GM18502 (cell line): Measurements from ENCODE around the gene SEMA4B.
"Not testable (repeated sequence)": the region's sequence is repeated elsewhere in the genome, so short reads cannot be mapped to it uniquely, and the experiment has no call there.

ENCODE experiments used
- ATAC-seq: cut with Tn5 transposase; IDR thresholded peaks from one replicate; pipeline ENCODE4 v1.9.1; 2021; ENCODE audit warnings: mild to moderate bottlenecking; ENCODE audit not compliant: unreplicated experiment, poor library complexity

The SEMA4B gene

DNA sequence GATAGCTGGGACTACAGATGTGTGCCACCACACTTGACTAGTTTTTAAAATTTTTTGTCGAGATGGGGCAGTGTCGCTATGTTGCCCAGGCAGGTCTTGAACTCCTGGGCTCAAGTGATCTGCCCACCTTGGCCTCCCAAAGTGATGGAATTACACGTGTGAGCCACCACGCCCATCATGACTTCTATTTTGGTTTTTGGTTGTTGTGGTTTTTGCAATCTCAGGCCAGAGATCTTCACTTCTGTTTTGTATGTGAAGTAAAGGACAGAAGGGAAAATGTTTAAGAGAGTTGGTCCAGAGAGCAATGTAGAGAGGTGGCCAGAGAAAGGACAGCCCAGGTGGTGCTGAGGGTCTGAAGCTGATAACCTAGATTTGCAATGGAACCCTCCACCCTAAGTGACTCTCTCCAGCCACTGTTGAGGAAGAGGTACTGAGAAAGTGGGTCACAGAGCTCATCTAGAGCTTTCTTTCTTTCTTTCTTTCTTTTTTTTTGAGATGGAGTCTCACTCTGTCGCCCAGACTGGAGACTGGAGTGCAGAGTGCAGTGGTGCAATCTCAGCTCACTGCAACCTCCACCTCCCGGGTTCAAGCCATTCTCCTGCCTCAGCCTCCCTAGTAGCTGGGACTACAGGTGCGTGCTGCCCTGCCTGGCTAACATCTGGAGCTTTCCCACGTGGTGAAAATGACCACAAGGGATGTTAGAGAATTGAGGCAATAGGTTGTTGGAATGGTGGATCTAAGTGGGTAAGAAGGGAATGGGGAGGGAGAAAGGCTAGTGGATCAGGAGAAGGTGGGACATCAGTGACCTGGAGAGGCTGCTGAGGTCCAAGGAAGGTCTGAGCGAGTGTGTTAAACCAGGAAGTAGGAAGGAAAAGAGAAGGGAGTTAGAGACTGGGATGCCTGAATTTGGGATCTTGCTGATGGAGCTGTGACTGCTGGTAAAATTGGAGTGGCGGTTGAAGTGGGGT is 22.4 kb upstream of the SEMA4B start:
- no peak for ATAC-seq

DNA sequence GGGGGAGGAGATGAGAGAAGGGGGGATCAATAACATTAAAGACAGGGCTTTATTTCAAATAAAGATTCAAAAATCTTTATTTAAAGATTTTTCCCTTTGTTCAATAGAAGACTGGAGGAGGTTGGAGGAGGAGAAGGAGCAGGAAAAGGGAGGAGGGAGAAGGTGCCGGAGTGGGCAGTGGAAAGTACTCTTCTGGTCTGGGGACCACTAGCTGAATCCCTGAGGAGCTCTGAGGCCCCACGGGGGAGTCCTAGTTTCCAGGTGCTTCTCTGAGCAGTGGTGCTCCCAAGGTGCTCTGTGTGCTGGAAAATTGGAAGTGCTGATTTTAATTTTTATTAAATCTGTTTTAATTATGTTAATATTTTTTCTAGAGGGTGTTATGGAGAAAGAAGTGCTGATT is 19.4 kb upstream of the SEMA4B start:
- no peak for ATAC-seq

DNA sequence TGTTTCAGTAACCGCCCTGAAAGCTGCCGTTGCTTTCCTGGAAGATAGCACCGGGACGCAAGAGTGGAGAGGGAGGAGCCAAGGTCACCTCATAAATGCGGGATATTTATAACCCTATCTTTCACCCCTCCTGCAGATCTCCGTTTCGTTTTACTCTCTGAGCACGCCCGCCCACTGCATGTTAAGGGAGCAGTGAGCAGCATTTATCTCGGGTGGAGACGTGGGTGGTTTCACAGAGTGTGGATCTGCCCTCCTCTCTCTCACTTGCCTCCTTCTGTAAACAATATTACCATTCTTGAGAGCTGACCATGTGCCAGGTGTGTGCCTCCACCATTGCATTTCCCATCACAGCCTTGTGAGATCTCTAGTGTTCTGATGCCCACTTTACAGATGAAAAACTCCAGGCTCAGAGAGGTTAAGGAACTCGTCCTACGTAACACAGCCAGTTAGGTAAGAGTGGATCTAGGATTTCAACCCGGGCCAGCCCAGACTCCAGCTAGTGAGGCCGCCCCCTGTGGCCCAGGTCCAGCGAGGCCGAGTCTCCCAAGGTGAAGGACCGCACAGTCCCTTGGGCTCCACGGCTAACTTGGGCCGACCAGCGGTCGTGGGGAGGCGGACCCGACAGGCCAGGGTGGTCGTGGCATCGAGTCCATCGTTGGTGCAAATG is 16.9 kb upstream of the SEMA4B start:
- ATAC-seq: peak; percentile 55

DNA sequence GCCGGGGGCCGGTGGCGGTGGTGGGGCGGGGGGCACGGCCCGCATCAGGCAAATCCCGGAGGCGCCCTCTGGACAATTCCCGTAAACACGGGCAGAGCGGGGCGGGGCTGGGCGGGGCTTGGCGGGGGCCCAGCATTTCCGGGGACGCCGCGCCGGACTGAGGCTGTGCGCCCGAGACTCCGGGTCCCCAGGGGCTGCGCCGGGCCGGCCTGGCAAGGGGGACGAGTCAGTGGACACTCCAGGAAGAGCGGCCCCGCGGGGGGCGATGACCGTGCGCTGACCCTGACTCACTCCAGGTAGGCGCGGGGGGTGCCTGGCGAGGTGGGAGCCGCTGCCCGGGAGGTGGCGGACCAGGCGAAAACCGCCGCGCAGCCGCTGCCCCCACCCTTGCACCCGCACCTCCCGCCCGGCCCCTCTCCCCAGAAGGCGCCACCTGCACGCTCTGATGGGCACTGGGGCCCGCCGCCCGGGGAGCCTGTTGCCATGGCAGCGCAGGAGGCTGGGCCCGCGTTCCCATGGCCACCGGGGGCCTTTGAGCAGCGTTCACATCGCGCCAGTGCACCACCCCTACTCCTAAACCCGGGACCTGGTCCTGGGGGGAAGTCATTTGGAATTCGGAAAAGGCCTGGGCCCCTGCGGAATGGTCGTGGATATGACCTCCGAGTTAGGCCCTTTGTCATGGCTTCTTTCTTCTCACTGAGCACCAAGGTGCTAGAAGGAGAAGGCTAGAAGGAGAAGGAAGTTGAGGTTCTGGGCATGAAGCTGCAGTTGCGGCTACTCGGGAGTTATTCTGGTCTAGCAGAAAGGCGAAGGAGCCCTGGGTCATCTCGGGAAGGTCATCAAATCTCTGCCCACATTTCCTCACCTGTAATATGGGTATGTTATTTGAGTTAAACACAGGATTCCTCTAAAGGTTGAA is 16.1 kb upstream of the SEMA4B start:
- ATAC-seq: peak; percentile 76

DNA sequence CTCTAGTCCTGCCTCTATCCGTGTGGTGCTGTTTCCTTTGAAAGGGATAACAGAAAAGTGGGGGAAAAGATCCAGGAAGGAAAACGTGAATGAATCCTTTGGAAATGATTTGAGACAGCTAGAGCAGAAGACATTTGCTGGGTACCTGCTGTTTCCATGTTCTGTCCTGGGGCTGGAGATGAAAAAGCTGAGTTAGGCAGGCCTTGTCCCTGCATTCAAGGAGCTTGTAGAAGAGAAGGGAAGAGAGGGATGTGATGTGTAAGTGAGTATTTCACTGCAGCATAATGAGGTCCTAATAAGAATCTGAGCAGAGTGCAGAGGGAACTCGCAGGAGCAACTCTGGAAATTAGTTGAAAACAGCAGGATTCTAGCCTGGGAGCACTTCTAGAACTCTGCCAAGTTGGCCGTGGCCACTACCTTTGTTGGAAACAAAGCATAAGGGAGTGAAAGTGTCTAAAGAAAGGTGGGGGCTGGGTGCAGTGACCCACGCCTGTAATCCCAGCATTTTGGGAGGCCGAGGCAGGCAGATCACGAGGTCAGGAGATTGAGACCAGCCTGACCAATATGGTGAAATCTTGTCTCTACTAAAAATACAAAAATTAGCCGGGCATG is 13.8 kb upstream of the SEMA4B start:
- ATAC-seq: no peak

DNA sequence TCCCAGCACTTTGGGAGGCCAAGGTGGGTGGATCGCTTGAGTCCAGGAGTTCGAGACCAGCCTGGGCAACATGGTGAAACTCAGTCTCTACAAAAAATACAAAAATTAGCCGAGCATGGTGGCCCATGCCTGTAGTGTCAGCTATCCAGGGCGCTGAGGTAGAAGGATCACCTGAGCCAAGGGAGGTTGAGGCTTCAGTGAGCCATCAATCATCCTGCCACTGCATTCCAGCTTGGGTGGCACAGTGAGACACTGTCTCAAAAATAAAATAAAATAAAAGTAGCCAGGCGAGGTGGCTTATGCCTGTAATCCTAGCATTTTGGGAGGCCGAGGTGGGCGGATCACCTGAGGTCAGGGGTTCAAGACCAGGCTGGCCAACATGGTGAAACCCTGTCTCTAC is 13.1 kb upstream of the SEMA4B start:
- not testable (repeated sequence) for ATAC-seq

DNA sequence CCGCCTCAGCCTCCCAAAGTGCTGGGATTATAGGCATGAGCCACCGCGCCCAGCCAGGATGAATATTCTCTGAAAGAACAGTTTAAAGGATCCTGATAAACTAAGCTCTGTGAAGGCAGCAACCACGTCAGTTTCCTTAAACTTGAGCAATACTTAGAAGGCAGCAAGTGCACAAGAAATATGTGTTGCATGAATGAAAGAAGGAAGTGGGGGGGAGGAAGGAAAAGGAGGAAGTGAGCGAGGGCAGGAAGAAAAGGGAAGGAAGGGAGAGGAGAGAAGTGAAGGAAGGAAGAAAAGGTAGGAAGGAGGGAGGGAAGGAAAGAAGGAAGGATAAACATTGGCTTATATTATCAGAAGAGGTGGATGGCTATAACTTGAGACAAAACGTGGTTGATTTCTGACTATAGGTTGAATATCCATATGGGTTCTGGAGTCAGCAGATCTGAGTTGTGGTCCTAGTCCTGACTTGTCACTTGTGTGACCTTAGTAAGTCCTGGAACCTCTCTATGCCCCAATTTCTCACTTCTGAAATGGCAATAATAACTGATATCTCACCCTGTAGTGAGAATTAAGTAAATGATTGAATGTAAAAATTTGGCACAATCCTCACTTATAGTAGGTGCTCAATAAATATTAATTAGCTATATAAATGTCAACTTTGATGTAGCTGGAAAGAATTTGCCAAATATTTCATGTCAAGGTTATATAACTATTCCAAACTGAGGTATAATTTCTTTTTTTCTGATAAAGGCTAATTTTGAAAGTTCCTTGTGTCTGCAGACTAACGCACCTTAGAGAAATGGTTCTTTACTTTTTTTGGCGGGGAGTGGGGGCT is 12.0 kb upstream of the SEMA4B start:
- no peak for ATAC-seq

DNA sequence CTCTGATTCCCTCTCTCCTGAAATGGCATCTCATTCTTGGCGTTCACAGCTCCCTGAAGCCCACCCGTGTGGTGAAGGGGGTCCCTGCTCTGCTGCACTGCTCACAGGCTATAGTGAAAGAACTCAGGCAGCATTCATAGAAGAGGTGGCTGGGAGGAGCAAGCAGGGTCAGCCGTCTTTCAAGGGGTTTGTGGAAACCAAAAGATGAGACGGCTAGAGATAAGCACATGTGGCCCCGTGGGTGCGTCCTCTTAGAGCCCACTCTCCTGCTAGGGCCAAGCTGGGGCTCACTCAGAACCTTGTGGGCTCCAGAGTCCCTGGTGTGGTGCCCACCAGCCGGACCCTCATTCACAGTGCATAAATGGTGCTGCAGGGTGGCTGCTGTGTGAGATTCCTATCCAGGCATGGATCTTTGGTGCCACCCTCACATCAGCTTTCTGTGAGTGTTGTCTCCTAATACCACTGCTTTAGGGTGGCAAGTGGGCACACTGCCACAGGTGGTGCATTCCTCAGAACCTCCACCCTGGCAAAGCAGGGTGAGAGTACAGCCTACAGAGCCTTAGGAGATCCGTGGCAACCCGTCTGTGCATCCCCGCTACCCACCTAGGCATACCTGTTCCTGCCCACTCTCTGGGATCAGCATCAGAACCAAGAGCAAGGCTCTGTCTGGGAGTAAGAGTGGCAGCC is 11.2 kb upstream of the SEMA4B start:
- no peak for ATAC-seq

DNA sequence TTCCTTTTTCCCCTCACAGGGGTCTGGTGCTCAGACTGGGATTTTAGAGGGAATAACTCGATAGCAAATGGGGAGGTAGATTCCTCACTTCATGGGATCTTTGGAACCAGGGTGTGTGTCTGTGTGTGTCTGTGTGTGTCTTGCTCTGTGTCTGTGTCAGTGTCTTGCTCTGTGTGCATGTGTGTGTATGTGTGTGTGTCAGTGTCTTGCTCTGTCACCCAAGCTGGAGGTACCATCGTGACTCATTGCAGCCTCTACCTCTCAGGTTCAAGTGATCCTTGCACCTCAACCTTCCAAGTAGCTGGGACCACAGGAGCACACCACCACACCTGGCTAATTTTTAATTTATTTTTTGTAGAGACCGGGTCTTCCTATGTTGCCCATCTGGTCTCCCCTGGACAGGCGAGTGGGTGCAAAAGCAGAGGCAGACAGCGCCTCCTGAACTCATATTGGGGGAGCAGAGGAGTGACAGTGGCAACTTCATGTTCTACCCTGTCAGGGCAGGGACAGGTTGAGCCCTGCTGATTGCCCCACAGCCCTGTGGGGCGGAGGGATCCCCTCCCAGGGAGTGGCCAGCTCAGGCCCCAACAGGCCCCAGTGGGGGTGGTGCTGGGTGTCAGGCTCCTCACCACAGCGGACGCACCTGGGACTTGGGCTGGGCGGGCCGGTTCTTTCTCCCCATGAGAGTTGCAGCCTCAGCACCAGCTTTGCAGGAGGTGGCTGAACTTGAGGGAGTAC is 10.4 kb upstream of the SEMA4B start:
- ATAC-seq: peak; percentile 55

DNA sequence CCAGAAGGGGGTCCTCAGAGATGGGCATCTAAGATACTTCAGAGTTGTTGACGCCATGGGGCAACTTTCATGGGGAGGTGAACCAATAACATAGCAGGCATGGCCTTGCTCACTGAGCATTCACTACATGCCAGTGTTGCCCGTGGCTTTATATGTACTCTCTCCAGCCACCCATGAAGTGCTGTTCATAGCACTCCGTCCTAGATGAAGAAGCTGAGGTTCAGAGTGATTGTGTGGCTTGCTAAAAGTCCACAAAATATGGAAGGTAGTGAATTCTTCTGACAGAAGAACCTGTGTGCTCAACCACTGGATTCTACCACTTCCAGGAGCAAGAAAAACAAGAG is 9.8 kb upstream of the SEMA4B start:
- peak; percentile 25 for ATAC-seq

DNA sequence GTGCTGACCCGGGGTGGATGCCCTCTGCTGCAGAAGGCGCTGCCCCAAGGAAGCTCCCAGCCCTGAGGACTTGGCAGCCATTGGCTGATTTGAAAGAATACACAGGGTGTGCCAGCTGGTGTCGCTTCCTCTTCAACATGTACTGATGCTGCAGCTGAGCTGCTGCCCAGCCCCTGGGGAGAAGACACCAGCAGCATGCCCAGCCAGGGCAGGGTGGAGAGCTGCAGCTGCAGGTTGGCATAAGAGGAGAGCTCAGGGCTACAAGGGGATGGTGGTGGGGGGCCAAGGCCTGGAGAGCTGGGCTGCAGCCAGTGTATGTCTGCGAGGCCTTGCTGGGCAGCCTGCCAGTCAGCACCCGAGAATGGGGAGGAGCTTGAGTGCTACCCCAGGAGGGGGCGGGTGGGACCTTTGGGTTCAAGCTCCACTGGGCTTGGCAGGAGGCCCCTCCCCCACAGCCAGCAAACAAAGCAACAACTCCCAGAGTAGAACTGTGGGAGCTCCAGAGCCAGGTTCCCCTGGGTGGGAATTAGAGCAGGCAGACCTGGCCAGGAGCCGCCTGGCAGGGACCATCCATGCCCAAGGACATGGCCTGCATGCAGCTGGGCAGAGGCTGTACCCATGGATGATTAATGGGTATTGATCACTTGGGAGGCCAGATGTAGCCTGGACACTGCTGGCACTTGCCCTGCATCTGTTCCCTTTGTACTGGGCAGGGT is 9.2 kb upstream of the SEMA4B start:
- ATAC-seq: peak; percentile 75

DNA sequence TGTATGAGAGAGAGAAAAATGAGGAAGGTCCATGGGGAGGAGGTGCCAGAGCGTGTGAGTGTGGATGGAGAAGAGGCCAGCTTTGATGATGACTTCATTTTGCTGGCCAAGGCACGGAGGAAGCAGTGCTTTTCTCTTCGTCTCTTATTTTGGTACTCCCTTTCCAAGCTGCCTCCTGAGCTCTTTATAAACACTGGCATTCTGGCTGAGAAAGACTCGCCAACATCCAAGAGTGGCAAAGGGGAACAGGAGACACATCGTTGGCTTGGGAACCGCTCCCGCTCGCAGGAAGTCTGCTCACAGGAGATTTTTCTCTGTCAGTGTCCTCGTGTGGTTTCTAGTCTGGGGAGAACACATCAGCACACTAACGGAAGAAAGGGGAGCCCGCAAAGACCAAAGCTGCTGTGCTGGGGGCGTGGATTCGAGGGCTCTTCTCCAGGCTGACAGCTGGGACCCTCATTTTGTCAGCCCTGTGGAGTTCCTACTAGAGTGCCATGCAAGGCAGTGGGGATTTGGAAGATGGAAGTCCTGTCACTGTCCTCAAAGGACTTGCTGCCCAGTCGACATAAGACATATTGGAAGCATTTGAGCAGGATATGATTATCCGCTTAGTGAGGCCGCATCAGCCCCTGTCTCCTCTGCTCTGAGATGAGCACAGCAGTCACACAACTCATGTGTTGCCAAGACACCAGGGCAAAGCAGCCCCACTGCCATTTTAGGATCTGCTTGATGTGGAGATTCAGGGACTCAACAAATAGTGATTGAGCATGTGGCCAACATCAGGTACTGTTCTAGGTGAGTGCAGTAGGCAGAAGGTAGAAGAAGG is 8.0 kb upstream of the SEMA4B start:
- ATAC-seq: no peak

DNA sequence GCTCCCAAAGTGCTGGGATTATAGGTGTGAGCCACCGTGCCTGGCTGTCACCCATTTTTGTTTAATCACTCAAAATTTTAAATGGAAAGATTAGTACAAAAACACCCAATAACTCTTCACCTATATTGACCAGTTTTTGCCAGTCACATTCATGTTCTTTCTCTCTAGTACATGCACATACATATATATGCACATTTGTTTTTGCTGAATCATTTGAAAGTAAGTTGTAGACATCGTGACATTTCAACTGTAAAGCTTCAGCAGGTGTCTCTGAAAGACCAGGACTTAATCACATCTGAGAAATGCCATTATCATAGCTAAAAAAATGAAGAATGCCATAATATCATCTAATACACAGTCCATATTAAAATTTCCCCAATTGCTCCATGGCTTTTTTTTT is 6.5 kb upstream of the SEMA4B start:
- no peak for ATAC-seq

DNA sequence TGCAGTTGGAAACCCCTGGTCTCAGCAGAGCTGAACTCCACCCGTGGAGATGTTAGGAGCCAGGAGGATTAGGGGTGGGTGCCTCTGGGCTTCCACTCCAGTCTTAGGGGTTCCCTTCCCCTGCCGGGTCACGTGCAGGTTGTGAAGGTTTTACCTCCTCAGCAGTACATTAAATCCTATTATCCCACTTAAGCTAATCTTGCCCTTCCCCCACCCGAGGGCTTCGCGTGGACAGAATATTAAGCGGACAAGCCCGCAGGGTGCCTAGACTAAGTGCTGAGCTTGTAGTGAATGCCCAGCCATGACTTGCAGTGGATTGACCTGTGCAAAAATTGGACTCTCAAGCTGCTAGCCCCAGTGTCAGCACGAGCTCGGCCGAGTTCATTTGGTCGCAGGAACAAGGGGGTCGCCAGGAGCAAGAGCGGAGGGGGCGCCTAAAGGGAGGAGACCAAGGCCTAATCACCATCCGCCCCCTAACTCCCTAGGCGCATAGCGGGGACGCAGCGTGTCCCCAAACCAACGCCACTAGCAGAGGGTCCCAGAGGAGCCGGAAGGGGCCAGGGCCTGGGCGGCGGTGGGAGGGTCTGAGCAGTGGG is 498 bp upstream of the SEMA4B start:
- no peak for ATAC-seq

DNA sequence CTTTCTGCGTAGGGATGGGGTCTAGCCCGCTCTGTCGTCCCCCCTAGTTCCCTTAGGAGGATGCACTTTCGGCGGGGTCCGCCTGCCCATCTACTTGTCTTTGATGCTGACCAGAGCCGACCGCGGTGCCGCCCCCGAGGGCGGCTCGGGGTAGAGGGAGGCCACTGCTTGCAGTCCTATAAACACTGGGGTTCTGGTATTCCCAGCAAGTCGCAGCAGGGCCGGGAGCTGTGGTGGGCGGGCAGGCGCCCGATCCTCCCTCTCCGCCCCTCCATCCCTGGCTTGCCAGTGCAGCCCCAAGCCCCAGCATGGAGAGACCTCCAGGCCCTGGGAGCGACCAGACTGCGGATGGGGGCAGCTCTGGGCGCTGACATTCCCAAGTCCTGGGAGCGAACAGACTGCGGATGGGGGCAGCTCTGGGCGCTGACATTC is 830 bp downstream of the SEMA4B start:
- ATAC-seq: no peak

DNA sequence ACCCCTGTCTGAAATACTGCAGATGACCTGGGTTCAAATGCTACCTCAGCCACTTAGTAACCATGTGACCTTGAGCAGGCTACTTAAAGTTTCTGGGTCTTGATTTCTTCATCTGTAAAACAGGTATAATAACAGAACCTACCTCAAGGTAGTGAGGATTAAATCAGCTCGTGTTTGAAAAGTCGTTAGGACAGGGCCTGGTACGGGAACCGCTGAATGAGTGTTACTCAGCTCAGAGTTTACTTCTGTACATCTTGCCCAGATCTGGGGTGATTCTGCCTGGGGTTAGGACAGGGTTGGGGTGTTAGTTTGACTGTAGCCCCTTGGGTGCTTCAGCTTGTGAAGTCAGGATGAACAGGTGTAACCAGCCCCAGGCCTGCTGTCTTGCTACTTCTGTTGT is 1.8 kb downstream of the SEMA4B start:
- ATAC-seq: no peak
